Measurements from ENCODE around the gene DGKB. TPM values are rescaled to one million over a fixed set of nuclear protein-coding genes. Genes with fewer than 3 reads are reported as not detected.

DGKB gene
- total RNA-seq, 5 donors from 2014 or later (not counting 1 experiment from before 2014, with no cell fraction given): not detected

GRCh38 chr7:14418633-14419032 lies 483.9 kb downstream of the DGKB start:
- H3K4me3 ChIP-seq (ENCODE audit: control insufficient read depth in 1 of 2, extremely low read depth in 1 of 2, low read length in 1 of 2): no peak overlapping the region
- H3K4me3 Mint-ChIP-seq: no peak overlapping the region
- H3K27me3 ChIP-seq (replicated peaks in 1 of 2; ENCODE audit: control insufficient read depth in 2 of 2, extremely low read depth in 1 of 2, insufficient read depth in 2 of 2, low read length in 1 of 2): no peaks in the 10 kb centered on the region
- no peaks in the 10 kb centered on the region for H3K27me3 Mint-ChIP-seq
- no peak overlapping the region for H3K27ac ChIP-seq (ENCODE audit: low read length)
- no peaks in the 10 kb centered on the region for H3K9me3 ChIP-seq
- no peaks in the 10 kb centered on the region for H3K36me3 ChIP-seq (ENCODE audit: control insufficient read depth in 2 of 2, extremely low read depth in 1 of 2, insufficient read depth in 1 of 2, low read length in 1 of 2)
- no peak overlapping the region for H3K27ac Mint-ChIP-seq
- no peak for ATAC-seq (replicated peaks in 1 of 4)
- no CpG with 5 or more reads among the region's 1 CpG for WGBS (ENCODE audit: insufficient coverage)
- H3K9me3 Mint-ChIP-seq: peaks cover 0 to 2% (median 0%) of the 10 kb centered on the region in 3 donors
- H3K36me3 Mint-ChIP-seq: no peaks in the 10 kb centered on the region
- DNase-seq: no peak
- no peaks in the 10 kb centered on the region for H3K4me1 ChIP-seq (ENCODE audit: control insufficient read depth in 1 of 2, extremely low read depth in 1 of 2, insufficient read depth in 2 of 2, low read length in 2 of 2)
- ChIA-PET POLR2A (no interaction called here), CTCF (no interaction called here)
- no peaks in the 10 kb centered on the region for H3K4me1 Mint-ChIP-seq

GRCh38 chr7:14414274-14414986 lies 488.1 kb downstream of the DGKB start:
- no peak overlapping the region for H3K4me3 Mint-ChIP-seq

GRCh38 chr7:14407246-14408015 lies 495.1 kb downstream of the DGKB start:
- no peaks in the 10 kb centered on the region for H3K27me3 ChIP-seq (replicated peaks in 1 of 2; ENCODE audit: control insufficient read depth in 2 of 2, extremely low read depth in 1 of 2, insufficient read depth in 2 of 2, low read length in 1 of 2)
- H3K4me3 Mint-ChIP-seq: no peak overlapping the region
- H3K27ac Mint-ChIP-seq: no peak overlapping the region
- no peak overlapping the region for H3K4me3 ChIP-seq (ENCODE audit: control insufficient read depth in 1 of 2, extremely low read depth in 1 of 2, low read length in 1 of 2)
- 69% methylated on average over 2 of the region's 6 CpGs for WGBS (ENCODE audit: insufficient coverage)
- no peak for DNase-seq
- no peaks in the 10 kb centered on the region for H3K9me3 ChIP-seq
- H3K4me1 ChIP-seq (ENCODE audit: control insufficient read depth in 1 of 2, extremely low read depth in 1 of 2, insufficient read depth in 2 of 2, low read length in 2 of 2): no peaks in the 10 kb centered on the region
- no peaks in the 10 kb centered on the region for H3K27me3 Mint-ChIP-seq
- no peak overlapping the region for H3K27ac ChIP-seq (ENCODE audit: low read length)
- H3K36me3 ChIP-seq (ENCODE audit: control insufficient read depth in 2 of 2, extremely low read depth in 1 of 2, insufficient read depth in 1 of 2, low read length in 1 of 2): no peaks in the 10 kb centered on the region
- peaks cover 0 to 3% (median 0%) of the 10 kb centered on the region in 3 donors for H3K4me1 Mint-ChIP-seq
- ATAC-seq (replicated peaks in 1 of 4): no peak
- CTCF ChIA-PET: no interaction called here
- H3K9me3 Mint-ChIP-seq: peaks cover 0 to 5% (median 0%) of the 10 kb centered on the region in 3 donors
- POLR2A ChIA-PET: interaction anchor here in 1 of 2 donors (0.5 kb wide), 1 partner anchor 283 kb away, joined by 3 read pairs; no protein-coding TSS in a partner anchor
- H3K36me3 Mint-ChIP-seq: no peaks in the 10 kb centered on the region

More at GRCh38 chr7:14414274-14414986, 488.1 kb downstream of the DGKB start:
- ATAC-seq (replicated peaks in 1 of 4): no peak
- DNase-seq: no peak
- Histone ChIP-seq H3K4me1 (ENCODE audit: control insufficient read depth in 1 of 2, extremely low read depth in 1 of 2, insufficient read depth in 2 of 2, low read length in 2 of 2) (no peaks in the 10 kb centered on the region), H3K9me3 (no peaks in the 10 kb centered on the region), H3K27ac (ENCODE audit: low read length) (no peak overlapping the region), H3K36me3 (ENCODE audit: control insufficient read depth in 2 of 2, extremely low read depth in 1 of 2, insufficient read depth in 1 of 2, low read length in 1 of 2) (no peaks in the 10 kb centered on the region), H3K27me3 (replicated peaks in 1 of 2; ENCODE audit: control insufficient read depth in 2 of 2, extremely low read depth in 1 of 2, insufficient read depth in 2 of 2, low read length in 1 of 2) (no peaks in the 10 kb centered on the region), H3K4me3 (ENCODE audit: control insufficient read depth in 1 of 2, extremely low read depth in 1 of 2, low read length in 1 of 2) (no peak overlapping the region)
- Mint-ChIP-seq H3K36me3 (no peaks in the 10 kb centered on the region), H3K9me3 (peaks cover 0 to 9% (median 0%) of the 10 kb centered on the region in 3 donors), H3K27me3 (no peaks in the 10 kb centered on the region), H3K4me1 (no peaks in the 10 kb centered on the region), H3K27ac (no peak overlapping the region)
- ChIA-PET POLR2A (no interaction called here), CTCF (no interaction called here)
- no CpG with 5 or more reads among the region's 3 CpGs for WGBS (ENCODE audit: insufficient coverage)

GRCh38 chr7:14403587-14403986 lies 499.0 kb downstream of the DGKB start:
- 33% methylated on average over 1 of the region's 2 CpGs for WGBS (ENCODE audit: insufficient coverage)
- Mint-ChIP-seq H3K4me3 (no peak overlapping the region), H3K27me3 (no peaks in the 10 kb centered on the region), H3K4me1 (peaks cover 0 to 3% (median 0%) of the 10 kb centered on the region in 3 donors), H3K9me3 (peaks cover 0 to 2% (median 0%) of the 10 kb centered on the region in 3 donors), H3K36me3 (no peaks in the 10 kb centered on the region), H3K27ac (no peak overlapping the region)
- H3K27me3 ChIP-seq (replicated peaks in 1 of 2; ENCODE audit: control insufficient read depth in 2 of 2, extremely low read depth in 1 of 2, insufficient read depth in 2 of 2, low read length in 1 of 2): no peaks in the 10 kb centered on the region
- H3K4me3 ChIP-seq (ENCODE audit: control insufficient read depth in 1 of 2, extremely low read depth in 1 of 2, low read length in 1 of 2): no peak overlapping the region
- H3K9me3 ChIP-seq: no peaks in the 10 kb centered on the region
- no peak for ATAC-seq (replicated peaks in 1 of 4)
- no peak overlapping the region for H3K27ac ChIP-seq (ENCODE audit: low read length)
- no peaks in the 10 kb centered on the region for H3K36me3 ChIP-seq (ENCODE audit: control insufficient read depth in 2 of 2, extremely low read depth in 1 of 2, insufficient read depth in 1 of 2, low read length in 1 of 2)
- H3K4me1 ChIP-seq (ENCODE audit: control insufficient read depth in 1 of 2, extremely low read depth in 1 of 2, insufficient read depth in 2 of 2, low read length in 2 of 2): no peaks in the 10 kb centered on the region
- no peak for DNase-seq
- CTCF ChIA-PET: interaction anchor here in 1 of 2 donors (0.6 kb wide), 1 partner anchor 993 kb away, joined by 4 read pairs; no protein-coding TSS in a partner anchor
- POLR2A ChIA-PET: no interaction called here

GRCh38 chr7:14400271-14400670 lies 502.3 kb downstream of the DGKB start:
- POLR2A ChIA-PET: no interaction called here
- H3K9me3 ChIP-seq: peaks cover 3% of the 10 kb centered on the region
- DNase-seq (no peak), ATAC-seq (replicated peaks in 1 of 4) (no peak)
- CTCF ChIA-PET: no interaction called here
- no CpG with 5 or more reads among the region's 3 CpGs for WGBS (ENCODE audit: insufficient coverage)
- H3K36me3 ChIP-seq (ENCODE audit: control insufficient read depth in 2 of 2, extremely low read depth in 1 of 2, insufficient read depth in 1 of 2, low read length in 1 of 2): no peaks in the 10 kb centered on the region
- H3K4me3 Mint-ChIP-seq: no peak overlapping the region
- peaks cover 0 to 4% (median 0%) of the 10 kb centered on the region in 3 donors for H3K9me3 Mint-ChIP-seq
- no peak overlapping the region for H3K4me3 ChIP-seq (ENCODE audit: control insufficient read depth in 1 of 2, extremely low read depth in 1 of 2, low read length in 1 of 2)
- H3K4me1 Mint-ChIP-seq: peaks cover 0 to 3% (median 0%) of the 10 kb centered on the region in 3 donors
- no peaks in the 10 kb centered on the region for H3K27me3 ChIP-seq (replicated peaks in 1 of 2; ENCODE audit: control insufficient read depth in 2 of 2, extremely low read depth in 1 of 2, insufficient read depth in 2 of 2, low read length in 1 of 2)
- no peak overlapping the region for H3K27ac ChIP-seq (ENCODE audit: low read length)
- H3K4me1 ChIP-seq (ENCODE audit: control insufficient read depth in 1 of 2, extremely low read depth in 1 of 2, insufficient read depth in 2 of 2, low read length in 2 of 2): no peaks in the 10 kb centered on the region
- H3K27ac Mint-ChIP-seq: no peak overlapping the region
- no peaks in the 10 kb centered on the region for H3K36me3 Mint-ChIP-seq
- no peaks in the 10 kb centered on the region for H3K27me3 Mint-ChIP-seq

GRCh38 chr7:14398526-14398925 lies 504.0 kb downstream of the DGKB start:
- Histone ChIP-seq H3K4me3 (ENCODE audit: control insufficient read depth in 1 of 2, extremely low read depth in 1 of 2, low read length in 1 of 2) (no peak overlapping the region), H3K36me3 (ENCODE audit: control insufficient read depth in 2 of 2, extremely low read depth in 1 of 2, insufficient read depth in 1 of 2, low read length in 1 of 2) (no peaks in the 10 kb centered on the region), H3K9me3 (peaks cover 3% of the 10 kb centered on the region), H3K27ac (ENCODE audit: low read length) (no peak overlapping the region), H3K27me3 (replicated peaks in 1 of 2; ENCODE audit: control insufficient read depth in 2 of 2, extremely low read depth in 1 of 2, insufficient read depth in 2 of 2, low read length in 1 of 2) (no peaks in the 10 kb centered on the region), H3K4me1 (ENCODE audit: control insufficient read depth in 1 of 2, extremely low read depth in 1 of 2, insufficient read depth in 2 of 2, low read length in 2 of 2) (no peaks in the 10 kb centered on the region)
- no peak for DNase-seq
- Mint-ChIP-seq H3K4me1 (peaks cover 0 to 2% (median 0%) of the 10 kb centered on the region in 3 donors), H3K27ac (no peak overlapping the region), H3K27me3 (no peaks in the 10 kb centered on the region), H3K4me3 (no peak overlapping the region), H3K9me3 (peaks cover 0 to 6% (median 2%) of the 10 kb centered on the region in 3 donors), H3K36me3 (no peaks in the 10 kb centered on the region)
- ChIA-PET POLR2A (no interaction called here), CTCF (interaction anchor here in 1 of 2 donors (0.6 kb wide), 1 partner anchor 339 kb away, joined by 4 read pairs; no protein-coding TSS in a partner anchor)
- ATAC-seq (replicated peaks in 1 of 4): no peak
